GM12878 (cell line): ENCODE data around the gene FNDC3B. TPM values are rescaled to one million over a fixed set of nuclear protein-coding genes. Genes with fewer than 3 reads are reported as not detected.

ENCODE experiments used
- ATF7 ChIP-seq: fragments of 450-650 bp; IDR thresholded peaks from 2 replicates; pipeline ENCODE4 v1.6.1; 2016; ENCODE audit warnings: low read depth, mild to moderate bottlenecking
- CHD2 ChIP-seq: IDR thresholded peaks from 2 replicates; pipeline ENCODE4 v1.6.1; 2011; ENCODE audit warnings: low read depth, low read length, improper control_type of control experiment, borderline replicate concordance
- DPF2 ChIP-seq: fragments of 450-650 bp; IDR thresholded peaks from 2 replicates; pipeline ENCODE4 v1.6.1; 2017; ENCODE audit warnings: mild to moderate bottlenecking
- EED ChIP-seq: sonication (generic); IDR thresholded peaks from 2 replicates; pipeline ENCODE4 v1.6.1; 2016; ENCODE audit warnings: antibody characterized with exemption, low read depth
- FOXM1 ChIP-seq: IDR thresholded peaks from 2 replicates; pipeline ENCODE4 v1.6.1; 2012; ENCODE audit warnings: low read depth, mild to moderate bottlenecking, inconsistent platforms, low read length, moderate library complexity
- HCFC1 ChIP-seq: fragments of 150-350 bp; IDR thresholded peaks from 2 replicates; pipeline ENCODE4 v1.6.1; 2014; ENCODE audit warnings: low read length
- IKZF1 ChIP-seq: fragments of 450-650 bp; conservative IDR thresholded peaks from 2 replicates; pipeline ENCODE4 v1.6.1; 2017; ENCODE audit warnings: antibody characterized with exemption, mild to moderate bottlenecking
- KLF5 ChIP-seq: fragments of 450-650 bp; IDR thresholded peaks from 2 replicates; pipeline ENCODE4 v1.6.1; 2014; ENCODE audit warnings: mild to moderate bottlenecking; ENCODE audit not compliant: partially characterized antibody
- MXI1 ChIP-seq: fragments of 150-350 bp; IDR thresholded peaks from 2 replicates; pipeline ENCODE4 v1.6.1; 2011; ENCODE audit warnings: low read depth, mild to moderate bottlenecking, inconsistent platforms, low read length, improper control_type of control experiment
- NRF1 ChIP-seq: conservative IDR thresholded peaks from 2 replicates; pipeline ENCODE4 v1.6.1; 2011; ENCODE audit warnings: mild to moderate bottlenecking, low read depth, low read length, improper control_type of control experiment
- PAX8 ChIP-seq: fragments of 450-650 bp; IDR thresholded peaks from 2 replicates; pipeline ENCODE4 v1.6.1; 2017; ENCODE audit warnings: mild to moderate bottlenecking, moderate library complexity
- PRDM15 ChIP-seq: fragments of 450-650 bp; formaldehyde crosslinking; IDR thresholded peaks from 2 replicates; pipeline ENCODE4 v1.4.0; 2020; ENCODE audit warnings: mild to moderate bottlenecking, moderate library complexity
- RAD21 ChIP-seq: IDR thresholded peaks from 2 replicates; pipeline ENCODE4 v1.6.1; 2011; ENCODE audit warnings: mild to moderate bottlenecking, low read depth, low read length, moderate library complexity; ENCODE audit not compliant: insufficient read depth
- RAD51 ChIP-seq: fragments of 450-650 bp; IDR thresholded peaks from 2 replicates; pipeline ENCODE4 v1.6.1; 2016; ENCODE audit warnings: moderate library complexity, mild to moderate bottlenecking, inconsistent platforms
- SIX5 ChIP-seq: IDR thresholded peaks from 2 replicates; pipeline ENCODE4 v1.6.1; 2011; ENCODE audit warnings: mild to moderate bottlenecking, low read depth, low read length, moderate library complexity; ENCODE audit not compliant: severe bottlenecking
- SMAD1 ChIP-seq: fragments of 450-650 bp; IDR thresholded peaks from 2 replicates; pipeline ENCODE4 v1.6.1; 2018; ENCODE audit warnings: mild to moderate bottlenecking, low read depth; ENCODE audit not compliant: partially characterized antibody
- SMAD5 ChIP-seq: IDR thresholded peaks from 2 replicates; pipeline ENCODE4 v1.6.1; 2016; ENCODE audit warnings: antibody characterized with exemption, low read depth
- TCF12 ChIP-seq: IDR thresholded peaks from 2 replicates; pipeline ENCODE4 v1.6.1; 2011; ENCODE audit warnings: low read depth, mild to moderate bottlenecking, low read length
- TCF3 ChIP-seq: IDR thresholded peaks from 2 replicates; pipeline ENCODE4 v1.6.1; 2012; ENCODE audit warnings: low read depth, mild to moderate bottlenecking, low read length, borderline replicate concordance; ENCODE audit not compliant: insufficient read depth
- polyA plus RNA-seq, 11 experiments: library from polyadenylated mRNA; depleted of rRNA in 4 of 11; unstranded in 6 of 11; stranded (reverse) in 5 of 11; fragments of >200 nt; fragmentation: Nextera tagmentation in 4 of 11; fragmentation: Illumina TruSeq in 1 of 11; extraction: Ambion mirVana in 4 of 11; extraction: Trizol in 1 of 11; gene quantifications; 1 replicate in 1 of 11; 2 replicates in 10 of 11; pipeline versions ENCODE4 v1.2.1 to v1.2.3, GENCODE V29; 2011 to 2016; ENCODE audit warnings: inconsistent platforms in 2 of 11, missing spikeins in 2 of 11, low read depth in 1 of 11
- total RNA-seq, 4 experiments: library from RNA; depleted of rRNA in 3 of 4; stranded (reverse); fragments of >200 nt in 3 of 4; fragmentation: Illumina TruSeq in 1 of 4; extraction: Trizol in 1 of 4; gene quantifications; 2 replicates each; pipeline versions ENCODE4 v1.2.1 to v1.2.3, GENCODE V29; 2013 to 2021
- TF ChIP-seq, protein P1 (sequence below): fragments of 450-650 bp; IDR thresholded peaks from 2 replicates; pipeline ENCODE4 v1.6.1; 2017; ENCODE audit warnings: low read depth, mild to moderate bottlenecking, moderate library complexity
- TF ChIP-seq, protein P2 (sequence below): fragments of 450-650 bp; IDR thresholded peaks from 2 replicates; pipeline ENCODE4 v1.6.1; 2018; ENCODE audit warnings: mild to moderate bottlenecking, low read depth, moderate library complexity; ENCODE audit not compliant: partially characterized antibody

The FNDC3B gene
- total and polyA plus RNA-seq, 10 of the 15 experiments (the other 5 are each of a cell fraction or from before 2014, with no cell fraction given), result 7.9 to 35.0 (median 18.5) TPM

DNA sequence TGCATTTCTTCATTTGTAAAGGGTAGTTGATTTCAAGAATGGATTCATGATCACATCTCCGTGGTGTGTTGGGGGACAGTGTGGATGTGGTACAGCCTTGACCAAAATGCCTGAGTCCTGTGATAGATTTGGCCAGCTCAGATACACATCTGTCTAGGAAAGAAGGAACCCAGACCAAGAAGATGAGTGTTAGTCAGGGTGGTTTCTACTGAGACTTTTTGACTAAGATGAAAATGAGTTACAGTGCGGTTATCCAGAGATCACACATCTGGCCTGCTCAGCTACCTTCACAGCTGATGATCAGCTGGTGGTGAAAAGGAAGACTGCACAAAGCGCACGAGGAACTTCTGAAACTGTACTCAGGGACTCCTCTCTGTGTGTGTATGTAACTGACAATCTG, 68.0 kb downstream of the FNDC3B start (continued):
- TF ChIP-seq, protein P1, sequence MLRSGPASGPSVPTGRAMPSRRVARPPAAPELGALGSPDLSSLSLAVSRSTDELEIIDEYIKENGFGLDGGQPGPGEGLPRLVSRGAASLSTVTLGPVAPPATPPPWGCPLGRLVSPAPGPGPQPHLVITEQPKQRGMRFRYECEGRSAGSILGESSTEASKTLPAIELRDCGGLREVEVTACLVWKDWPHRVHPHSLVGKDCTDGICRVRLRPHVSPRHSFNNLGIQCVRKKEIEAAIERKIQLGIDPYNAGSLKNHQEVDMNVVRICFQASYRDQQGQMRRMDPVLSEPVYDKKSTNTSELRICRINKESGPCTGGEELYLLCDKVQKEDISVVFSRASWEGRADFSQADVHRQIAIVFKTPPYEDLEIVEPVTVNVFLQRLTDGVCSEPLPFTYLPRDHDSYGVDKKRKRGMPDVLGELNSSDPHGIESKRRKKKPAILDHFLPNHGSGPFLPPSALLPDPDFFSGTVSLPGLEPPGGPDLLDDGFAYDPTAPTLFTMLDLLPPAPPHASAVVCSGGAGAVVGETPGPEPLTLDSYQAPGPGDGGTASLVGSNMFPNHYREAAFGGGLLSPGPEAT, result peak; percentile 81
- TF ChIP-seq CHD2, result peak; percentile 70; the same call in 1 of the 2 replicates
- peak; percentile 88 for TF ChIP-seq DPF2
- no peak for TF ChIP-seq SMAD1
- peak; percentile 99 for TF ChIP-seq TCF12
- TF ChIP-seq PRDM15 (CRISPR knock-in tag), result no peak
- peak; percentile 76 for TF ChIP-seq EED
- peak; percentile 59 for TF ChIP-seq RAD51
- TF ChIP-seq PAX8, result no peak
- TF ChIP-seq MXI1, result peak; percentile 95
- TF ChIP-seq NRF1, result no peak
- no peak for TF ChIP-seq SMAD5
- TF ChIP-seq SIX5, result no peak
- TF ChIP-seq RAD21, result peak; percentile 47; the same call in 1 of the 2 replicates
- peak; percentile 83 for TF ChIP-seq FOXM1
- no peak for TF ChIP-seq HCFC1
- TF ChIP-seq, protein P2, sequence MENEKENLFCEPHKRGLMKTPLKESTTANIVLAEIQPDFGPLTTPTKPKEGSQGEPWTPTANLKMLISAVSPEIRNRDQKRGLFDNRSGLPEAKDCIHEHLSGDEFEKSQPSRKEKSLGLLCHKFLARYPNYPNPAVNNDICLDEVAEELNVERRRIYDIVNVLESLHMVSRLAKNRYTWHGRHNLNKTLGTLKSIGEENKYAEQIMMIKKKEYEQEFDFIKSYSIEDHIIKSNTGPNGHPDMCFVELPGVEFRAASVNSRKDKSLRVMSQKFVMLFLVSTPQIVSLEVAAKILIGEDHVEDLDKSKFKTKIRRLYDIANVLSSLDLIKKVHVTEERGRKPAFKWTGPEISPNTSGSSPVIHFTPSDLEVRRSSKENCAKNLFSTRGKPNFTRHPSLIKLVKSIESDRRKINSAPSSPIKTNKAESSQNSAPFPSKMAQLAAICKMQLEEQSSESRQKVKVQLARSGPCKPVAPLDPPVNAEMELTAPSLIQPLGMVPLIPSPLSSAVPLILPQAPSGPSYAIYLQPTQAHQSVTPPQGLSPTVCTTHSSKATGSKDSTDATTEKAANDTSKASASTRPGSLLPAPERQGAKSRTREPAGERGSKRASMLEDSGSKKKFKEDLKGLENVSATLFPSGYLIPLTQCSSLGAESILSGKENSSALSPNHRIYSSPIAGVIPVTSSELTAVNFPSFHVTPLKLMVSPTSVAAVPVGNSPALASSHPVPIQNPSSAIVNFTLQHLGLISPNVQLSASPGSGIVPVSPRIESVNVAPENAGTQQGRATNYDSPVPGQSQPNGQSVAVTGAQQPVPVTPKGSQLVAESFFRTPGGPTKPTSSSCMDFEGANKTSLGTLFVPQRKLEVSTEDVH, result no peak
- TF ChIP-seq KLF5, result peak; percentile 16
- TF ChIP-seq ATF7, result peak; percentile 62
- TF ChIP-seq IKZF1, result peak; percentile 89
- TF ChIP-seq TCF3, result peak; percentile 99
